Esophagus muscularis mucosa (tissue), 4 donors: Measurements from ENCODE around the gene B4GALNT1.

Experiments used
- EP300 ChIP-seq: sonication (generic); formaldehyde crosslinking; IDR thresholded peaks from one replicate; pipeline ENCODE4 v1.6.1; 2017; ENCODE audit warnings: antibody characterized with exemption
- POLR2A ChIP-seq: fragments of 450-650 bp; IDR thresholded peaks from one replicate; pipeline ENCODE4 v1.6.1; 2017; ENCODE audit warnings: antibody characterized with exemption, moderate library complexity, mild to moderate bottlenecking, low read depth
- POLR2AphosphoS5 ChIP-seq, 2 donors: sonication (generic); formaldehyde crosslinking; IDR thresholded peaks; one replicate each; pipeline ENCODE4 v1.6.1; 2017; ENCODE audit warnings: antibody characterized with exemption in 2 of 2
- TF ChIP-seq, protein P1 (sequence below), 3 experiments: fragments of 200-600 bp in 2 of 3; fragments of 450-650 bp in 1 of 3; sonication (generic) in 2 of 3; IDR thresholded peaks; one replicate each; pipeline ENCODE4 v1.5.1; 2017 to 2019; ENCODE audit warnings: antibody characterized with exemption in 3 of 3, mild to moderate bottlenecking in 2 of 3, moderate library complexity in 1 of 3

DNA sequence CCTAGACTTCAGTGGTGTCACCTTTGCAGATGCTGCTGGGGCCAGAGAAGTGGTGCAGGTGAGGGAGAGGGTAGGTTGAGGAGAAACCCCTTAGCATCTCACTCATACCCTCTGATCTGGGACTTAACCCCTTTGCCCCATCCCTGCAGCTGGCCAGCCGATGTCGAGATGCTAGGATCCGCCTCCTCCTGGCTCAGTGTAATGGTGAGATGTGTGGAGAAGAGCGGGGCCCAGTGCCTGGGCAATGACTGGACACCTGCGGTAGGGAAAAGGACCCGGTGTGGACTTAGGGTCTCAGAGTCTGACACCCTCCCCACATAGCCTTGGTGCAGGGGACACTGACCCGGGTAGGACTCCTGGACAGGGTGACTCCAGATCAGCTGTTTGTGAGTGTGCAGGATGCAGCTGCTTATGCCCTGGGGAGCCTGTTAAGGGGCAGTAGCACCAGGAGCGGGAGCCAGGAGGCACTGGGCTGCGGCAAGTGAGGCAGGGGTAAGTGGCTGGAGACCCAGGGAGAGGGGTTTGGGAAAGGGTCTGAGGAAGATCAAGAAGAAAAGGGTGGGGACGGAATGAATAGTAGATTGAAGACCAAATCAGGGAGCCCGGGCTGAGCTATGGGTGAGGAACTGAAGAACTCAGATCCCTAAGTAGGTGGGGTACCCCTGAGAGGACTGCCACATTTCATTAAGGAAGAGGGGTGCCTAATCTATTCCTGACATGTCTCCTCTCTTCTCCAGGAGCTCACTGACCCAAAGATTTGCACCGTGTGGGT lies 7.6 kb downstream of the B4GALNT1 start:
- no peak for TF ChIP-seq POLR2AphosphoS5 (IDR thresholded peaks at IDR 0.05)
- TF ChIP-seq EP300: no peak
- no peak for TF ChIP-seq POLR2A
- TF ChIP-seq, protein P1, sequence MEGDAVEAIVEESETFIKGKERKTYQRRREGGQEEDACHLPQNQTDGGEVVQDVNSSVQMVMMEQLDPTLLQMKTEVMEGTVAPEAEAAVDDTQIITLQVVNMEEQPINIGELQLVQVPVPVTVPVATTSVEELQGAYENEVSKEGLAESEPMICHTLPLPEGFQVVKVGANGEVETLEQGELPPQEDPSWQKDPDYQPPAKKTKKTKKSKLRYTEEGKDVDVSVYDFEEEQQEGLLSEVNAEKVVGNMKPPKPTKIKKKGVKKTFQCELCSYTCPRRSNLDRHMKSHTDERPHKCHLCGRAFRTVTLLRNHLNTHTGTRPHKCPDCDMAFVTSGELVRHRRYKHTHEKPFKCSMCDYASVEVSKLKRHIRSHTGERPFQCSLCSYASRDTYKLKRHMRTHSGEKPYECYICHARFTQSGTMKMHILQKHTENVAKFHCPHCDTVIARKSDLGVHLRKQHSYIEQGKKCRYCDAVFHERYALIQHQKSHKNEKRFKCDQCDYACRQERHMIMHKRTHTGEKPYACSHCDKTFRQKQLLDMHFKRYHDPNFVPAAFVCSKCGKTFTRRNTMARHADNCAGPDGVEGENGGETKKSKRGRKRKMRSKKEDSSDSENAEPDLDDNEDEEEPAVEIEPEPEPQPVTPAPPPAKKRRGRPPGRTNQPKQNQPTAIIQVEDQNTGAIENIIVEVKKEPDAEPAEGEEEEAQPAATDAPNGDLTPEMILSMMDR (IDR thresholded peaks at IDR 0.05): no peak
